ENCODE results near the gene SLC38A6. TPM values are rescaled to one million over a fixed set of nuclear protein-coding genes. Genes with fewer than 3 reads are reported as not detected.

Gene SLC38A6
- total RNA-seq, 1 experiment from 2014 or later: 9.3 TPM

DNA sequence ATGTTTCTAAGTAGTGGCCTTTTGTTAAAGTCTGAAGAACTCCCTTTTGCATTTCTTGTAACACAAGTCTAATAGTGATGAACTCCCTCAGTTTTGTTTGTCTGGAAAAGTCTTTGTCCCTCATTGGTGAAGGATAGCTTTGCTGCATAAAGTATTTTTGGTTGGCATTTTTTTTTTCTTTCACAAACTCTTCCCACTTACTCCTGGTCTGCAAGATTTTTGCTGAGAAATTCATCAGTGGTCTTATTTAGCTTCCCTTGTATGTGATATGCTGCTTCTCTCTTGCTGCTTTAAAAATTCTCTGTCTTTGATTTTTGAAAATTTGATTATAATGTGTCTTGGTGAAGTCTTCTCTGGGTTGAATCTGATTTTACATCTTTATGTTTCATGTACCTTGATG is 22.9 kb upstream of the SLC38A6 start:
- Histone ChIP-seq H3K36me3 (ENCODE audit: control insufficient read depth, insufficient read depth, low read length) (no peaks in the 10 kb centered on the region), H3K27ac (ENCODE audit: low read length) (no peak overlapping the region), H3K9me3 (ENCODE audit: control insufficient read depth, insufficient read depth, low read depth, low read length) (peaks cover 17% of the 10 kb centered on the region; the same call in 1 of the 2 replicates), H3K27me3 (ENCODE audit: control insufficient read depth, insufficient read depth, low read length) (no peaks in the 10 kb centered on the region), H3K4me3 (ENCODE audit: low read depth in 2 of 2, low read length in 2 of 2) (no peak overlapping the region), H3K4me1 (ENCODE audit: control insufficient read depth, insufficient read depth, low read length) (no peaks in the 10 kb centered on the region)
- CTCF ChIA-PET: no interaction called here
- no TSS peak for BruUV-seq (replicated peaks)
- DNase-seq (ENCODE audit: low read depth, low spot score) (no peak), ATAC-seq (no peak)
- POLR2A ChIA-PET: interaction anchor here (0.8 kb wide), 1 partner anchor 165 kb away, joined by 8 read pairs; no protein-coding TSS in a partner anchor
- intact Hi-C loops (cut with micrococcal nuclease; ENCODE audit: unreplicated experiment) (no loop called here), in situ Hi-C loops (cut with HindIII; ENCODE audit: low pct_unique_long_range_greater_than_20kb, low sequenced_read_pairs) (no loop called here)
- TF ChIP-seq, protein P1, sequence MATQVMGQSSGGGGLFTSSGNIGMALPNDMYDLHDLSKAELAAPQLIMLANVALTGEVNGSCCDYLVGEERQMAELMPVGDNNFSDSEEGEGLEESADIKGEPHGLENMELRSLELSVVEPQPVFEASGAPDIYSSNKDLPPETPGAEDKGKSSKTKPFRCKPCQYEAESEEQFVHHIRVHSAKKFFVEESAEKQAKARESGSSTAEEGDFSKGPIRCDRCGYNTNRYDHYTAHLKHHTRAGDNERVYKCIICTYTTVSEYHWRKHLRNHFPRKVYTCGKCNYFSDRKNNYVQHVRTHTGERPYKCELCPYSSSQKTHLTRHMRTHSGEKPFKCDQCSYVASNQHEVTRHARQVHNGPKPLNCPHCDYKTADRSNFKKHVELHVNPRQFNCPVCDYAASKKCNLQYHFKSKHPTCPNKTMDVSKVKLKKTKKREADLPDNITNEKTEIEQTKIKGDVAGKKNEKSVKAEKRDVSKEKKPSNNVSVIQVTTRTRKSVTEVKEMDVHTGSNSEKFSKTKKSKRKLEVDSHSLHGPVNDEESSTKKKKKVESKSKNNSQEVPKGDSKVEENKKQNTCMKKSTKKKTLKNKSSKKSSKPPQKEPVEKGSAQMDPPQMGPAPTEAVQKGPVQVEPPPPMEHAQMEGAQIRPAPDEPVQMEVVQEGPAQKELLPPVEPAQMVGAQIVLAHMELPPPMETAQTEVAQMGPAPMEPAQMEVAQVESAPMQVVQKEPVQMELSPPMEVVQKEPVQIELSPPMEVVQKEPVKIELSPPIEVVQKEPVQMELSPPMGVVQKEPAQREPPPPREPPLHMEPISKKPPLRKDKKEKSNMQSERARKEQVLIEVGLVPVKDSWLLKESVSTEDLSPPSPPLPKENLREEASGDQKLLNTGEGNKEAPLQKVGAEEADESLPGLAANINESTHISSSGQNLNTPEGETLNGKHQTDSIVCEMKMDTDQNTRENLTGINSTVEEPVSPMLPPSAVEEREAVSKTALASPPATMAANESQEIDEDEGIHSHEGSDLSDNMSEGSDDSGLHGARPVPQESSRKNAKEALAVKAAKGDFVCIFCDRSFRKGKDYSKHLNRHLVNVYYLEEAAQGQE (IDR thresholded peaks at IDR 0.05; ENCODE audit: insufficient read depth in 1 of 2, low read depth in 2 of 2, low read length in 1 of 2): no peak
- TF ChIP-seq, protein P2, sequence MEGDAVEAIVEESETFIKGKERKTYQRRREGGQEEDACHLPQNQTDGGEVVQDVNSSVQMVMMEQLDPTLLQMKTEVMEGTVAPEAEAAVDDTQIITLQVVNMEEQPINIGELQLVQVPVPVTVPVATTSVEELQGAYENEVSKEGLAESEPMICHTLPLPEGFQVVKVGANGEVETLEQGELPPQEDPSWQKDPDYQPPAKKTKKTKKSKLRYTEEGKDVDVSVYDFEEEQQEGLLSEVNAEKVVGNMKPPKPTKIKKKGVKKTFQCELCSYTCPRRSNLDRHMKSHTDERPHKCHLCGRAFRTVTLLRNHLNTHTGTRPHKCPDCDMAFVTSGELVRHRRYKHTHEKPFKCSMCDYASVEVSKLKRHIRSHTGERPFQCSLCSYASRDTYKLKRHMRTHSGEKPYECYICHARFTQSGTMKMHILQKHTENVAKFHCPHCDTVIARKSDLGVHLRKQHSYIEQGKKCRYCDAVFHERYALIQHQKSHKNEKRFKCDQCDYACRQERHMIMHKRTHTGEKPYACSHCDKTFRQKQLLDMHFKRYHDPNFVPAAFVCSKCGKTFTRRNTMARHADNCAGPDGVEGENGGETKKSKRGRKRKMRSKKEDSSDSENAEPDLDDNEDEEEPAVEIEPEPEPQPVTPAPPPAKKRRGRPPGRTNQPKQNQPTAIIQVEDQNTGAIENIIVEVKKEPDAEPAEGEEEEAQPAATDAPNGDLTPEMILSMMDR (IDR thresholded peaks at IDR 0.05): no peak
- TF ChIP-seq POLR2AphosphoS5 (IDR thresholded peaks at IDR 0.05; ENCODE audit: low read depth, low read length) (no peak), TCF7L2 (IDR thresholded peaks at IDR 0.05; ENCODE audit: low read depth, low read length) (no peak), SIN3A (IDR thresholded peaks at IDR 0.05; ENCODE audit: borderline replicate concordance, insufficient read depth, low read depth, low read length) (no peak)

DNA sequence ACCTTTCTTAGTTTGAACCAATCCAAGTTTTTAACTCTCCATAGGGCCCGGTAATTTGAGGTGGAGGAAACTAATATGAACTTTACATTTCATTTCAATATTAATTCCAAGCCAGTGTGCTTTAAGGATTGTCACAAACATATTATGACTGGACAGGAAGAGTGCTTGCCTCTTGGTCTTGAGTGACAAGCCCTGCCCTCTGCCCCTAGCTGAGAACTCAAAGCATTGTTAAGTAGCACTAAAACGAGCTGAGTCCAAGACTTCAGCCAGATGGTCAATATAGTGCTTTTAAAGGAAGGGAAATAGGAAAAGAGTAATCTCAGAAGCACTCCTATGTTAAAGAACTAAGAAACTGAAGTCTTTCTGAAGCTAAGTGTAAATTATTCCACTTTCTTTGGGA is 17.3 kb upstream of the SLC38A6 start:
- DNase-seq (ENCODE audit: low read depth, low spot score) (no peak), ATAC-seq (no peak)
- no peak overlapping the region for H3K27ac ChIP-seq (ENCODE audit: low read length)
- no peaks in the 10 kb centered on the region for H3K27me3 ChIP-seq (ENCODE audit: control insufficient read depth, insufficient read depth, low read length)
- ChIA-PET CTCF (interaction anchor here (0.7 kb wide), 1 partner anchor 14 kb away, joined by 3 read pairs; no protein-coding TSS in a partner anchor), POLR2A (no interaction called here)
- no peaks in the 10 kb centered on the region for H3K9me3 ChIP-seq (ENCODE audit: control insufficient read depth, insufficient read depth, low read depth, low read length)
- H3K4me1 ChIP-seq (ENCODE audit: control insufficient read depth, insufficient read depth, low read length): no peaks in the 10 kb centered on the region
- in situ Hi-C loops (cut with HindIII; ENCODE audit: low pct_unique_long_range_greater_than_20kb, low sequenced_read_pairs) (no loop called here), intact Hi-C loops (cut with micrococcal nuclease; ENCODE audit: unreplicated experiment) (no loop called here)
- no TSS peak for BruUV-seq (replicated peaks)
- no peak overlapping the region for H3K4me3 ChIP-seq (ENCODE audit: low read depth in 2 of 2, low read length in 2 of 2)
- TF ChIP-seq SIN3A (IDR thresholded peaks at IDR 0.05; ENCODE audit: borderline replicate concordance, insufficient read depth, low read depth, low read length) (no peak), TCF7L2 (IDR thresholded peaks at IDR 0.05; ENCODE audit: low read depth, low read length) (no peak), POLR2AphosphoS5 (IDR thresholded peaks at IDR 0.05; ENCODE audit: low read depth, low read length) (no peak)
- TF ChIP-seq, protein P2 (IDR thresholded peaks at IDR 0.05): no peak
- TF ChIP-seq, protein P1 (IDR thresholded peaks at IDR 0.05; ENCODE audit: insufficient read depth in 1 of 2, low read depth in 2 of 2, low read length in 1 of 2): no peak
- H3K36me3 ChIP-seq (ENCODE audit: control insufficient read depth, insufficient read depth, low read length): no peaks in the 10 kb centered on the region

All from Panc1 (cell line).